Amniotic stem cell (primary cell): Measurements from ENCODE around the gene LMAN2L.
"Not testable (repeated sequence)": the region's sequence is repeated elsewhere in the genome, so short reads cannot be mapped to it uniquely, and the experiment has no call there.

Experiments
- DNase-seq: peaks from one replicate; lab custom pipeline; 2025; lab: John Stamatoyannopoulos, UW

LMAN2L gene

DNA sequence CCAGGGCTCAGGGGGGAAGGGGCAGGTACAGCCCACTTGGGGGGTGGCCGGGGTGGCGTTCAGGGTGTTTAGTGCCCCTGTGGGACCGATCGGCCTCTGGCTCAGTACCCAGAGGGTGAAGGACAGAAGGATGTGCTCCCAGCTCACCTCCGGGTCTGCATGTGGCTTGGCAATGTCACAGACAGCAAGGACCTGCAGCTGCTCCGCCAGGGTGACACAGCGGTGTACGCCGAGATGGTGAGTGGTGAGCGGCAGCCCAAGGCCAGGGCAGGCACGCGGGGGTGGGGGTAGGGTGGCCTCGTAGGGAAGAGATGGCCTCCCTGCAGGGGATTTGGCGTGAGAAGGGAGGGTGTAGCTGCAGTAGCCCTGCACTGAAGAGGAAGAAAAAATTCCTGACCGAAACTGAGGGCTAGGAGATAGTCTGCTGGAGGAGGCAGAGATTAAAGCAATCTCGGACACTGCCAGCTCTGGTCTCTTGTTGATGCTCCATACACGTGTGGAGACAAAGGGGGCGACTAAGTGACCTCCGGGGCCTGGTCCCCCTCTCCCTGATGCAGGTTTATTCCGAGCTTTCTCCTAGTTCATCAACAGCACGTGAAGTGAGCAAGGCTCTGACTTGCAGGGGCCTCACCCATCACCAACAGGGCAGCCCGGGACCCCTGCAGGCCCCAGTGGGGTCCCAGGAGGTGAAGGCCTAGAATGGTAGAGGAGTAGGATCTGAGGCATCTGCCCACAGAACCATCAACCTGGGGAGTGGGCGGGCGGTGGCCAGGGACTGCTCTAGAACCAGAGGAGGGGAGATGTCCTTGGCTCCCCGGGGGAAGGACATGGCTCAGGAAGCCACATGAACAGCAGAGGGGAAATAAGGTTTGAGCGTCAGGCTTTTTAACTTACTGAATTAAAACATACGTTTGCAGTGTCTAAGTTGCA lies 51.9 kb downstream of the LMAN2L start:
- DNase-seq, result no peak

DNA sequence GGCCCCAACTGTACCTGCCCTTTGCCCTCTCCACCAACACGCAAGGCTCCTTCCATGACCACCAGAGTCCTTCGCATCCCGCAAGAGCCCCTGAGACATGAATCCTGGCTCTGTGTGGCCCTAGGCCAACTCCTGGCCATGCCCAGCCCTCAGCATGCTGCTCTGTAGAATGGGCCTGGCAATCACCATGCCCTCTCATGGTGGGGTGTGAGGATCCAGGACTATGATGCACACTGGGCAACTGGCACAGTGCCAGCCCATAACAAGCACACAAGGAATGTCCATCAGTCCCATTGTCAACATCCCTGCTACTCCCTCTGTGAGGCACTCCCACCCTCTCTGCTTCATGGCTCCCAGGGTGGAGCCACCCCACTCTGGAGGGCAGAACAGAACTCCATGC lies 52.6 kb downstream of the LMAN2L start:
- no peak for DNase-seq

DNA sequence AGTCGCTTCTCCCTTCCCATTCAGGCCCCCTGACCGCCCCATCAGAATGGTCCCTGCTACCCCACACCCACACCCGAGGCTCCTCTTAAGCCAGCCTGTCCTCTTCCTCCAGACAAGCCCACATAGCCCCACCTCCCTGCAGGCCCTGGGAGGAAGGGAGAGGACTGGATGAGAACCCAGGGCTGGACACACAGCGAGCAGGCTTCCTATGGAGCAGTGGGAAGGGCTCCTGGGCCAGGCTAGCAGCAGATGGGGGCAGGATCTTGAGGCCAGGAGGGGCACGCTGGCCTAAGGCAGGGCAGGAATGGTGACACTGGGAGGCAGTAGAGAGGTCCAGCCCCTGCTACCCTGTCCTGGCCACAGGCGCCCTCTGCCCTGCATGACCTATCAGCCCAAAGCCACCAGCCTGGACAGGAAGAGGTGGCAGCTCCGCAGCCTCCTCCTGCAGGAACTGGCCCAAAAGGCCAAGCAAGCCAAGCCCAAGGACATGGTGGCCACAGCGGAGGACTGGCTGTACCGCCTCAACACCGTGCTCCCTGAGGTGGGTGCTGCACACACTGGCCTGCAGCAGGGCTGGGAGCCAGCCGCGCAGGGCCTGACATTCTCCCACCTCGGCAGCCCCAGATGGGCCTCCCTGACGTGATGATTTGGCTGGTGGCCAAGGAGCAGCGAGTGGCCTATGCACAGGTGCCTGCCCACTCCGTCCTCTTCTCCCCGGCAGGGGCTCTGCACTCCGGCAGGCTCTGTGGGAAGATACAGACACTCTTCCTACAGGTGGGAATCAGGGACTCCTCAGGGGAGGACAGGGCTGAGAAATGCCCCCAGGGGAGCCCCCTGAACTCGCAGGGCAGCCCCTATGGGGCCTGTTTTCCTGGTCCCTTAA lies 54.0 kb downstream of the LMAN2L start:
- no peak for DNase-seq

DNA sequence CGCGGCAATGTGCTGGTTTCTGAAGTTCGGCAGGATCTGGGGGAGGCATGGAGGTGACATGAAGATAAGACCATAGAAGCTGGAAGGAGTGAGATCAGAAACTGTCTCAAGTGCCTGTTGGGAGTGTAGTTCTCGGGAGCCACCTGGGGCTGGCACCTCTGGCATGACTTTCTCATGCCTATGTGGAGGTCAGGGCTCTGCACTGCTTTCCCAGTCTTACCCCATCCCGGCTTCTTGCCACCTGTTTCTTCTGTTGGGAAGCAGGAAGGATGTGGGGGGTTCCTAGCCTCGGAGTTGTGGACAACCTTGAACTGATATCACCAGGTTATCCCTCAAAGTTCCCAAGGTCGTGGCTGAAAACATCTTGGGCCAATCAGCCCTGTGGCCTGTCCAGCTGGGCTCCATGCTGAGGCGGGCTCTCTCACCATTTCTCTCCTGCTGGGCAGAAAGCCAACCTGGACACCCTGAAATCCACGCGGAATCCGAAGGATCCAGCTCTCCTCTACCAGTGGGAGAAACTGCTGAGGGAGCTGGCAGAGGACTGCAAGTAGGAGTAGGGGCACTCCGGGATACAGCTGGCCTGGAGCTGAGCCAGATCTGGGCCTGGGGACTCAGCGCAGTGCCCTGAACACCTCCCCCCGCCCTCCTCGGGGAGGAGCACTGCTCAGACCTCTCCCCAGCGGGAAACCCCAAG lies 54.8 kb downstream of the LMAN2L start:
- DNase-seq, result no peak

DNA sequence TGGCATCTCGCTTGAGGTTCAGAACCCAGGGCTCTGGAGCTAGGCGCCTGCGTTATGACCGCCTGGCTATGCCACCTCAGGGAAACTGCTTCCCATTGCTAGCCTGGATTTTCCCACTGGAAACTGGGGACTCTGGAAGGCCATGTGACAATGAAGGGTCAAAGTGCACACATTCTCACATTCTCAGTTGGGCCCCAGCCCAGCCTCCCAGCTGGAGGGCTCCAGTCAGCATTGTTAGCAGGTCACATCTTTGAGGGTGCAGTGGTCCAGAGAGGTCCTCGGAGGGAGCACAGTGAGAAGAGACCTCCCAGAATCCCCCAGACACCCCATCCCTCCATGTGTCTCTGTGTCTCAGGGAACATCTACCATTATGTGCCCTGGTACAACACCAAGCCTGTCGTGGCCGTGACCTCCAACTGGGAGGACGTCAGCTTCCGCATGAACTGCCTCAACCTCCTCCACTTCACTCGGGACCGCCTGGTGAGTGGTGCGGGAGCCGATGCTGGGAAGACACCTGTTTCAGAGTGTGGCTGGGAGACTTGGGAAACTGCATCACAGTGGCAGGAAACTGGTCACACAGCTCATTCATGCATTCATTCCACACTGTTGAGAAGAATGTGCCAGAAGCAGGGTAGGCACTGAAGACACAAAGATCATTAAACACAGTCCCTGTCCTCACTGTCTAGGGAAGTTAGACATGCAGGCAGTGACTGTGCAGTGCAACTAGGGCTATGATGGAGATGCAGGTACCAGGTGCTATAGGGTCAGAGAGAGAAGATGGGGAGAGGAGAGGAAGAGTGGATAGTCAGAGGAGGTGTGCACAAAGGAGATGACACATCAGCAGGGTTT lies 55.7 kb downstream of the LMAN2L start:
- DNase-seq, result no peak

DNA sequence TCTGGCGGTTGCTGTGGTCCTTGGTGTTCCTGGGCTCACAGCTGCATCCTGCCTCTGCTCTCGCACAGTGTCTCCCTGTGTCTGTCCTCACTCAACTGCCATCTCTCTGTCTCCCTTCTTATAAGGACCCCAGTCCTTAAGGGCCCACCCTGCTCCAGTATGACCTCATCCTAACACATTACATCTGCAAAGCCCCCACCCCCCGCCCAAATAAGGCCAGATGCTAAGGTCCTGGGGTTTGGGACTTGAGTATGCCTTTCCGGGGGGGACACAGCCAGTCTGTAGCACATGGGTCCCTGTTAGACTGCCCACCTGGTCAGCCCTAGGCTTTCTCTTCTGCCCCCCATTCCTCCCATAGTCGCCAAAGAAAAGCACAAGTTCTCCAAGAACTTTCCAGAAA lies 56.6 kb downstream of the LMAN2L start:
- no peak for DNase-seq

DNA sequence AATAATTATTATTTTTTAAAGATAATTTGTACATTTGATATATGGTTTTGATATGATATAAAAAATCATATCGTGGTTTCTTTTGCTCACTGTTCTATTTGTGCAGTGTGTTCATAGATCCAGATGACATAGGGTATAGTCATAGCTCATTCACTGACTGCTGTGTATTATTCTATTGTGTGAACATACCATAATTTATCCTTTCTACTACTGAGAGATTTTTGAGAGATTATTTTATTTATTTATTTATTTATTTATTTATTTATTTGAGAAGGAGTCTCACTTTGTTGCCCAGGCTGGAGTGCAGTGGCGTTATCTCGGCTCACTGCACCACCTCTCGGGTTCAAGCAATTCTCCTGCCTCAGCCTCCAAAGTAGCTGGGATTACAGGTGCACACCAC lies 58.3 kb downstream of the LMAN2L start:
- DNase-seq, result no peak

DNA sequence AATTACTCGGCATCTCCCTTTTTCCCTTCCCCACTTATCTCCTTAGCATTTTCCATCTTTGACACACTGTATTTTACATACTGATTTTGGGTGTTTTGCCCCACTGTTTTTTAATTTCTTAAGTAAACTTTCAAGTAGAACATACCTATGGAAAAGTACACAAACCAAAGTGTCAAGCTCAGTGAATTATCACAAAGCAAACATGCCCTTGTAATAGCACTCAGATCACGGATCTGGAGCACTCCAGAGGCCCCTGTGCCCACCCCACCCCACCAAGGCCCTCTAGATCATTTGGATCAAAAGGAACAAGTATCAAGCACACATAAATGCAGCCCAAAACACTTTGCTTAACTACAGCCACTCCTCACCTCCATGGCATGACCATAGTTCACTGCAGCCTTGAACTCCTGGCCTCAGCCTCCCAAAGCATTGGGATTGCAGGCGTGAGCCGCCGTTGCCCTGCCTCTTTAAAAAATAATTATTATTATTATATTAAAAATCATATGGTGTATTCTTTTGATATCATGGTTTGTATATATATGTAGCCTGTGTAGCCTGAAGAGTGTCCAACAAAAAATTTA lies 59.2 kb downstream of the LMAN2L start:
- no peak for DNase-seq

DNA sequence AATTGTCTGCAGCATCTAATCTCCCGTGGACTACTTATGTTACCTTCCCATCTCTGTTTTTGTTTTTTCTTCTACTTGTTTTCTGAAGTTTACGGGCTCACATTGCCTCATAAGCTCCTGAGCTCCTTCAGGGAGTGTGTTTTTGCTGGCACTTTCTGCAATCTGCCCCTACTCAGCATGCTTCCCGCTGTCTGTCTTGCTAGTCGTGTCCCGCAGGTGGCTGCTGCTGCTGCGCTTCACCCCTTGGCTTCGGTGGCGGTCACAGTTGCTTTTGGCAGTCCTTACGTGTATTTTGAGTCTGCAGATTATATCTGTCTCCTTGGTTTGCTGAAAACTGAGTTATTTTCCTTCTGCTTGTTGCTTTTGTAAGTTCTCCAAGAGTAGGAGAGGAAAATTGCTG lies 60.0 kb downstream of the LMAN2L start:
- DNase-seq, result no peak

DNA sequence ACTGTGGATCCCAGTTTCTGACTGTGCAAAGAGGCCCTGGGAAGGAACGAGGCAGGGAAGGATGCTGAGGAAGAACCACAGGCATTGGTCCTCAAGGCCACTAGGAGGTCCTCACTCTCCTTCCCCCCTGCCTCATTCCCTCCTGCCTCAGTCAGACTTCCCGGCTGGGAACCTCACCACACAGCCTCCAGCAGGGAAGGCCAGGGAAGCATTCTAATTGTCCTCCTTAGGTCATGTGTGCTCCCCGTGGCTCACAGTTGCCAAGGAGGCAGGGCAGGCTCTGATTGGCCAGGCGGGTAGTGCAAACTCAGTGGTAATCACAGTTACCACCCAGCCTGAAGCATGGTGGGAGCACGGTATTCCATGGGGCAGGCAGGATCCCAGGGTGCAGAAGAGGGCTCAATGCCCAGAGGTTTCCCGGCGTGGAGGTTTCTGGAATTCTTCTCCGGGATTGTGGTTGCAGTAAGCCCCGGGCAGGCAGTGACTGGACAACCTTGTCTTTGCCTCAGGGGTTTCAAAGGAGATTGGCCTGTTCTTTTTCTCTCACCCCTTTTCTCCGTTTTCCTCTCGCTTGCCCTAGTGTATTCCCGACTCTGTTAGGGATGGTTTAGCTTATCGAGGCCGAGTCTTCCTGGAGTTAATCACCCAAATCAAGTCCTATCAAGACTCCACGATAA lies 70.2 kb downstream of the LMAN2L start:
- DNase-seq, result no peak

DNA sequence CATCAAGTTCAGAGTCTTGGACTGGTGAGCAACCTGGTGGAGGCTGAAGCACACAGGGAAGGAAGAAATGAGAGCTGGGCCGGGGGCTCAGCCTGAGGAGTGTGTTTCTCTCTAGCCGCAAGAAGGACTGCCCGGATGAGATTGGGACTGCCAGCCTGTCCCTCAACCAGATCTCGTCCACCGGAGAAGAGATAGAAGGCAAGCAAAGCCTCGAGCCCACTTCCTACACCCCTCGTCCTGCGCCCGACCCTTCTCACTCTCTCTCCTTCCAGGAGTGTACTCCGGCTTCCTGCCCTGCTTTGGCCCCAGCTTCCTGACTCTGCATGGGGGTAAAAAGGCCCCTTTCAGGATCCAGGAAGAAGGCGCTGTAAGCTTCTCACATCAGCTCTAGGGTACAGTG lies 71.1 kb downstream of the LMAN2L start:
- DNase-seq, result no peak

DNA sequence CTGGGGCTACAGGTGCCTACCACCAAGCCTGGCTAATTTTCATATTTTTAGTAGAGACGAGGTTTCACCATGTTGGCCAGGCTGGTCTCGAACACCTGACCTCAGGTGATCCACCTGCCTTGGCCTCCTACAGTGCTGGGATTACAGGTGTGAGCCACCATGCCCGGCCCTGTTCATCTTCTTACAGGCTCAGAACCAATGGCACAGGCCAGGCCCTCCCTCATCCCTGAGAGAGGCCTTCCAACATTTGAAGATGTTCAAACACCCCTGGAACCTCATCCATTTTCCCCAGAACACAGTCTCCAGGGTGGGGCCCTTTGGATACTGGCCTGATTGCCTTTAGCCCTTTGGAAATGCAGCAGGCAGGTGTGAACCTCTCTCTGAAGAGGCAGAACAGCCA lies 74.1 kb downstream of the LMAN2L start:
- DNase-seq, result not testable (repeated sequence)

DNA sequence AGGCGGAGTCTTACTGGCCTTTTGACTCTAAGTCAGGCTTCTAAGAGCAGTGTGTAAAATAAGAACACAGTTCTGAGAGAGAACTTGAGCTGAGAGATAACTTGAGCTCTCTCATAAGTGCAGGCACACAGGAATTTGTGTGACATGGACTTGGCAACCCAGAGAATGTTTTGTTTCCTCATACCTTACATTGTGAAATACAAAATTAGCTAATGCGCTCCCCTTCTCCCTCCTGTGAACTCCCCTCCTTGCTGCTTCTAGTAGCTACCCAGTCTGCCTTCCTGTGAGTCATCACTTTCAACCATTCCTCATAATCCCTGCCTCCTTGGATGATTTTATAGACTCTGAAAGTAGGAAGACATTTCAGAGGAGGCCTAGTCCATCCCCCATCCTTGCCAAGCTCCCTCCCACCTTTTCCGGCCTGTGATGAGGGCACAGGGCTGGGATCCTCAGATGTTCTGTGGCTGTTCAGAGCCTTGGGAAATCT lies 74.7 kb downstream of the LMAN2L start:
- peak; percentile 91 for DNase-seq

DNA sequence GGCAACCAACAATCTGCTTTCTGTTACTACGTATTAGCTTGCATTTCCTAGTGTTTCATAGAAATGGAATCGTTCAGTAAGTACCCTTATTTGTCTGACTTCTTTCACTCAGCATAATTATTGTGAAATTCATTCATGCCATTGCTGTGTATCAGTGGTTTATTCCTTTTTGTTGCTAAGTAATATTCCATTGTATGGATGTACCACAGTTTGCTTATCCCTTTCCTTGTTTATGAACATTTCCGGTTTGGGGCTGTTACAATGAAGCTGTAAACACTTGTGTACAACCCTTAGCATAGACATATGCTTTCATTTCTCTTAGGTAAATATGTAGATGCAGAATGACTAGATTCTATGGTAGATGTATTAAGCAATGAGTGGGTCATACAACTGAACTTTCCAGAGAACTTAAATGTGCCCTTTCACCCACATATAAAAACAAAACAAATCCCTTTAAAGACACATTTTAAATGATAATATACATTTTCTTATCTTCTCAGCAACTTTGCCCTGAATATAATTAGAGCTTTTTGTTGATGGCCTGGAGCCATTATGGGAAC lies 75.4 kb downstream of the LMAN2L start:
- no peak for DNase-seq

DNA sequence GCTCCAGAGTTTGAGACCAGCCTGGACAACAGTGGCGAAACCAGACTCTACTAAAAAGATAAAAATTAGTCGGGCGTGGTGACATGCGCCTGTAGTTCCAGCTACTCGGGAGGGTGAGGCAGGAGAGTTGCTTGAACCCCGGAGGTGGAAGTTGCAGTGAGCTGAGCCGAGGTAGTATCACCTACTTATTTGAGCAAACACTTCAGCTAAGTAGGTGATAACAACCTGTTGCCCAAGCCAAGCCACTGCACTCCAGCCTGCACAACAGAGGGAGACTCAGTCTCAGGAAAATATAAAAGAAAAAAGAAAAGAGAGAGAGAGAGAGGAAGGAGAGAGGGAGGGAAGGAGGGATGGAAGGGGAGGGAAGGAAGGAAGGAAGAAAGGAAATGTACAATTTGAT lies 76.0 kb downstream of the LMAN2L start:
- no peak for DNase-seq

DNA sequence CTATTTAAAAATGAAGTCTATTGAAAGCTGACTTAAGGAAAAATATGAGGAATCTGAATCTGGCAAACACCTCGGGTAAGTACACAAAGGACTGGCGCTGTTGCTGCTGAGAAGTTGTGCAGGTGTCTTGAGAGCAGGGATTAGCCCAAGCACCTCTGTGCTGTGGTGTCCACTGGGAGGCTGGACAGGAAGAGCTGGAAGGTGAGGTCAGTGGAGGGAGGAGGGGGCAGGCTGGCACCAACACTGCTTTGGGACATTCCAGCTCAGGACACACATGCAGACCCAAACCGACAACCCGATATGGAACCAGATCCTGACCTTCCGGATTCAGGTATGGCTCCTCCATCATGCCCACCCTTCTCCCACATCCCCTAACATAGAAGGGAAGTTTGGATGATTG lies 76.7 kb downstream of the LMAN2L start:
- no peak for DNase-seq

DNA sequence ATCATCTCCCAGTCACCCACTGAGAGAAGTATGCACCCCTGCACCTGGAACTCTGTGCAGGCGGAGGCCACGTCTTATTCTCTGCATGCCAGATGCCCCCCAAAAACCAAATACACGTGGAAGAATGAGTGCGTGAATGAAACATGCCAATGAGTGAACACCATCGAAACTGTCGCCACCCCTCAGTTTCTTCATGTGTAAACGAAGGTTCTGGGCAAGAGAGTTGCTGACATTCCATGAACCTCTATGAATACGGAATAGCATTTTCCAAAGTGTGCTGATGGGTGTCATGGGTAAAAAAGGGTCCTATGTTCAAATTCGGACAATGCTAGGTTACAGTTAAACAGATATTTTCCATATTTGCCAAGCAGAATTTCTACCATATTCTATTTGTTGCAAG lies 77.5 kb downstream of the LMAN2L start:
- no peak for DNase-seq

DNA sequence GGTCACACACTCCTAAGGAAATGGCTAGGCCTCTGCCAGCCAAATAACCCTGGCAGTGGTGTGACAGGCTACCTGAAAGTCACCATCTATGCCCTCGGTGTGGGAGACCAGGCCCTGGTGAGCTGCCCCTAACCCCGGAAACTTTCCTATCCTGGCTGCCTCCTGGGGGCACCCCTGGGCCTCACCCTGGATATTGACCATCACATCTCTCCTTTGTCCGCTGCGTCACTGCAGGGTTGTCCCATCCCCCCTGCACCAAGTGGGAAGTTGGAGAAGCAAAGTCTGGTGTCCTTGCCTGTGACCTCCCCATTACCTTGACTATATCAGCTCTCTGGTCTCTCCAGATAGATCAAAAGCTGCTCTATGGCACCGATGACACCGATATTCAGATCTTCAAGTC lies 78.5 kb downstream of the LMAN2L start:
- no peak for DNase-seq

DNA sequence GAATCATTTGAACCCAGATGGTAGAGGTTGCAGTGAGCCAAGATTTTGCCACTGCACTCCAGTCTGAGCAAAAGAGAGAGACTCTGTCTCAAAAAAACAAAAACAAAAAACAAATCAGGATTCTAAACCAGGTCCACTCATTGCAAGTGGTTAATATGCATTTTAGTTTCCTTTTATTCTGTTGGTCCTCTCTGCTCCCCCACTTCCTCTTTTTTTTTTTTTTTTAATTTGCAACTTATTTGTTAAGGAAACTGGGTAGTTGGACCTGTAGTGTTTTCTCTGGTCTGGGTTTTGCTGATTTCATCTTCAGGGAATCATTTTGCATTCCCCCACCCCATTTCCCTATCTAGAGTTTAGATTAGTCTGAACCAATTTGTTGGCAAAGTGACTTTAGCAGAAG lies 83.3 kb downstream of the LMAN2L start:
- DNase-seq, result no peak
